Neural crest cell (in vitro differentiated cells): Measurements from ENCODE around the gene LILRB2. TPM values are rescaled to one million over a fixed set of nuclear protein-coding genes. Genes with fewer than 3 reads are reported as not detected.
"Not testable (repeated sequence)": the region's sequence is repeated elsewhere in the genome, so short reads cannot be mapped to it uniquely, and the experiment has no call there.

ENCODE experiments used
- DNase-seq: peaks from one replicate; pipeline ENCODE4 v3.0.0; 2021; ENCODE audit warnings: low read depth, mixed read lengths, low spot score
- H3K27ac Mint-ChIP-seq: one replicate; pipeline ENCODE4 v1.8.0; 2021; ENCODE audit warnings: mild to moderate bottlenecking, mixed read lengths; ENCODE audit not compliant: unreplicated experiment
- H3K27me3 Mint-ChIP-seq: 2 replicates; pipeline ENCODE4 v1.8.0; 2021; ENCODE audit warnings: low read depth, mild to moderate bottlenecking, mixed read lengths
- H3K36me3 Mint-ChIP-seq: 2 replicates; pipeline ENCODE4 v1.8.0; 2021; ENCODE audit warnings: low read depth, mild to moderate bottlenecking, mixed read lengths
- H3K4me1 Mint-ChIP-seq: 2 replicates; pipeline ENCODE4 v1.8.0; 2021; ENCODE audit warnings: mixed read lengths
- H3K4me3 Mint-ChIP-seq: one replicate; pipeline ENCODE4 v1.8.0; 2021; ENCODE audit warnings: mild to moderate bottlenecking, mixed read lengths
- H3K9me3 Mint-ChIP-seq: 2 replicates; pipeline ENCODE4 v1.8.0; 2021; ENCODE audit warnings: mixed read lengths
- CTCF ChIP-seq: fragments of 200-600 bp; sonication (generic); conservative IDR thresholded peaks from 2 replicates; pipeline ENCODE4 v1.5.0; 2021; ENCODE audit warnings: antibody characterized with exemption, mild to moderate bottlenecking
- total RNA-seq: library from RNA; stranded (reverse); gene quantifications from 2 replicates; pipeline ENCODE4 v1.2.1, GENCODE V29; 2021

LILRB2 gene
- total RNA-seq, 1 donor from 2014 or later, result not detected

GRCh38 chr19:54299515-54299914, 18.6 kb upstream of the LILRB2 start:
- Mint-ChIP-seq H3K36me3 (no peaks in the 10 kb centered on the region), H3K4me3 (no peak overlapping the region), H3K27ac (no peak overlapping the region), H3K9me3 (no peaks in the 10 kb centered on the region), H3K27me3 (peaks cover 67% of the 10 kb centered on the region), H3K4me1 (no peaks in the 10 kb centered on the region)
- no peak for TF ChIP-seq CTCF
- DNase-seq, result no peak

GRCh38 chr19:54299126-54299498, 18.2 kb upstream of the LILRB2 start:
- Mint-ChIP-seq H3K4me3 (no peak overlapping the region), H3K27ac (no peak overlapping the region), H3K4me1 (no peaks in the 10 kb centered on the region), H3K36me3 (no peaks in the 10 kb centered on the region), H3K9me3 (no peaks in the 10 kb centered on the region), H3K27me3 (peaks cover 67% of the 10 kb centered on the region)
- TF ChIP-seq CTCF, result no peak
- no peak for DNase-seq

GRCh38 chr19:54298357-54299125, 17.6 kb upstream of the LILRB2 start:
- Mint-ChIP-seq H3K27ac (no peak overlapping the region), H3K27me3 (peaks cover 67% of the 10 kb centered on the region), H3K36me3 (no peaks in the 10 kb centered on the region), H3K4me3 (no peak overlapping the region), H3K9me3 (no peaks in the 10 kb centered on the region), H3K4me1 (no peaks in the 10 kb centered on the region)
- DNase-seq, result no peak
- TF ChIP-seq CTCF, result no peak

- Mint-ChIP-seq H3K36me3 (no peaks in the 10 kb centered on the region), H3K9me3 (peaks cover 3% of the 10 kb centered on the region), H3K27ac (no peak overlapping the region), H3K4me3 (no peak overlapping the region), H3K4me1 (no peaks in the 10 kb centered on the region), H3K27me3 (peaks cover 67% of the 10 kb centered on the region)
- TF ChIP-seq CTCF, result no peak
- DNase-seq, result no peak
These were observed 16.9 kb upstream of the LILRB2 start for GRCh38 chr19:54297759-54298305.

- H3K27me3 Mint-ChIP-seq, result peaks cover 66% of the 10 kb centered on the region
- no peak overlapping the region for H3K4me3 Mint-ChIP-seq
- peaks cover 3% of the 10 kb centered on the region for H3K9me3 Mint-ChIP-seq
- DNase-seq, result no peak
- TF ChIP-seq CTCF, result no peak
- H3K27ac Mint-ChIP-seq, result no peak overlapping the region
- no peaks in the 10 kb centered on the region for H3K36me3 Mint-ChIP-seq
- H3K4me1 Mint-ChIP-seq, result no peaks in the 10 kb centered on the region
These were observed 13.6 kb upstream of the LILRB2 start for GRCh38 chr19:54294539-54294938.

GRCh38 chr19:54289160-54289559, 8.2 kb upstream of the LILRB2 start:
- H3K27ac Mint-ChIP-seq, H3K4me3 Mint-ChIP-seq, DNase-seq, H3K36me3 Mint-ChIP-seq, H3K9me3 Mint-ChIP-seq, H3K4me1 Mint-ChIP-seq: not testable (repeated sequence)
- H3K27me3 Mint-ChIP-seq, result peaks cover 74% of the 10 kb centered on the region
